Lower leg skin (tissue), 4 donors: Measurements from ENCODE around the gene RAD51B. TPM values are rescaled to one million over a fixed set of nuclear protein-coding genes. Genes with fewer than 3 reads are reported as not detected.

Source experiments
- DNase-seq, 2 donors: peaks; one replicate each; pipeline ENCODE4 v3.0.0-alpha.2; 2019; ENCODE audit warnings: low spot score in 2 of 2
- H3K4me3 ChIP-seq: fragments of 200-600 bp; sonication (generic); 2 replicates; pipeline ENCODE4 v1.5.1; 2017; ENCODE audit warnings: mild to moderate bottlenecking, low read depth; ENCODE audit not compliant: poor library complexity, severe bottlenecking
- POLR2A ChIP-seq, 2 donors: fragments of 450-650 bp; IDR thresholded peaks; one replicate each; pipeline ENCODE4 v1.6.1; 2016 to 2017; ENCODE audit warnings: antibody characterized with exemption in 2 of 2, mild to moderate bottlenecking in 1 of 2, moderate library complexity in 1 of 2
- WGBS, 2 donors: methylation state at CpG; one replicate each; pipeline ENCODE4 v1.1.5; 2018; 5-methylcytosine and 5-hydroxymethylcytosine counted together
- intact Hi-C: fragments of 100-400 bp; cut with DNase I; formaldehyde crosslinking; loops from one replicate; pipeline ENCODE4 v1.15.0; 2023; ENCODE audit warnings: low total_unique reads
- total RNA-seq, 4 donors: library from RNA; depleted of rRNA; stranded (reverse); fragments of >200 nt; gene quantifications; one replicate each; pipeline ENCODE4 v1.1.0, GENCODE V29; 2016
- TF ChIP-seq, protein P1 (sequence below), 3 donors: fragments of 450-650 bp; IDR thresholded peaks; one replicate each; pipeline ENCODE4 v1.5.1; 2016; ENCODE audit warnings: antibody characterized with exemption in 3 of 3, mild to moderate bottlenecking in 3 of 3, moderate library complexity in 2 of 3

The RAD51B gene
- total RNA-seq, 4 donors from 2014 or later = 6.1 to 27.2 (median 13.6) TPM

DNA sequence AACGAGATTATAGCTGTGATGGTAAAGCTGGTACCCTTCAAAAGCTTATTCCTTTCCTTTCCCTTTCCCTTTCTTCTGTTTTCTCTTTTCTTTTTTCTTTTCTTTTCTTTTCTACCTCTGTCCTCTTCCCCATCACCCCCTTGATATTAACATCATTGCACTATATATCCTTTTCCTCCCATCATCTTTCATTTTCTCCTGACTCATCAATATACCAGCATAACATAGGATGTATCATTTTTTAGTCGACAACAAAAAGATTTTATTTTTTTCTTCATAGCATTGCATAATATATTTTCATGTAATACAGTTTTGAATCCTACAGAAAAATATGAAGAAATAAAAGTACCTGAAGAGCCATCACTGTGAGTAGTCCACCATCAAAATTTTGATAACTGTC, 230.6 kb downstream of the RAD51B start:
- H3K4me3 ChIP-seq = no peak overlapping the region
- no peak for TF ChIP-seq POLR2A (IDR thresholded peaks at IDR 0.05)
- TF ChIP-seq, protein P1, sequence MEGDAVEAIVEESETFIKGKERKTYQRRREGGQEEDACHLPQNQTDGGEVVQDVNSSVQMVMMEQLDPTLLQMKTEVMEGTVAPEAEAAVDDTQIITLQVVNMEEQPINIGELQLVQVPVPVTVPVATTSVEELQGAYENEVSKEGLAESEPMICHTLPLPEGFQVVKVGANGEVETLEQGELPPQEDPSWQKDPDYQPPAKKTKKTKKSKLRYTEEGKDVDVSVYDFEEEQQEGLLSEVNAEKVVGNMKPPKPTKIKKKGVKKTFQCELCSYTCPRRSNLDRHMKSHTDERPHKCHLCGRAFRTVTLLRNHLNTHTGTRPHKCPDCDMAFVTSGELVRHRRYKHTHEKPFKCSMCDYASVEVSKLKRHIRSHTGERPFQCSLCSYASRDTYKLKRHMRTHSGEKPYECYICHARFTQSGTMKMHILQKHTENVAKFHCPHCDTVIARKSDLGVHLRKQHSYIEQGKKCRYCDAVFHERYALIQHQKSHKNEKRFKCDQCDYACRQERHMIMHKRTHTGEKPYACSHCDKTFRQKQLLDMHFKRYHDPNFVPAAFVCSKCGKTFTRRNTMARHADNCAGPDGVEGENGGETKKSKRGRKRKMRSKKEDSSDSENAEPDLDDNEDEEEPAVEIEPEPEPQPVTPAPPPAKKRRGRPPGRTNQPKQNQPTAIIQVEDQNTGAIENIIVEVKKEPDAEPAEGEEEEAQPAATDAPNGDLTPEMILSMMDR (IDR thresholded peaks at IDR 0.05) = no peak
- no peak for DNase-seq
- intact Hi-C loops = no loop called here
- 94 to 97% methylated on average over 2 of the region's 2 CpGs for WGBS, 2 donors

DNA sequence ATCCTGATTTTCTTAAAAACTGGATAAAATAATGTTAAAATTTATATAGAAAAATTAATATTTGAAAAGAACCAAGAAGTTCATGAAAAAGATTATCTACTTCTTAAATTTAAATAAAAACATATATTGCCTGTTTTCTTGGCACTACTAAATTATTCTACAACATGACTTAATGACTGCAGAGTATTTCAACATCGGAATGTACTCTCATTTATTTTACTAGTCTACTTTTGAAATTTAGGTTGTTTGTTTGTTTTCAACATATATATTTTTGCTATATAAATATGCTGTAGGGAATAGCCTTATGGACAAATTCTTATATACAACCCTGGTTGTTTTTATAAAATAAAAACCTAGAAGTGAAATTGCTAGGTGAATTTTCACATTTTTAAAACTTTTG, 231.6 kb downstream of the RAD51B start:
- H3K4me3 ChIP-seq = no peak overlapping the region
- intact Hi-C loops = no loop called here
- DNase-seq = no peak
- 70 to 94% methylated on average over 1 of the region's 1 CpG for WGBS, 2 donors
- no peak for TF ChIP-seq POLR2A (IDR thresholded peaks at IDR 0.05)
- TF ChIP-seq, protein P1 (IDR thresholded peaks at IDR 0.05) = no peak

DNA sequence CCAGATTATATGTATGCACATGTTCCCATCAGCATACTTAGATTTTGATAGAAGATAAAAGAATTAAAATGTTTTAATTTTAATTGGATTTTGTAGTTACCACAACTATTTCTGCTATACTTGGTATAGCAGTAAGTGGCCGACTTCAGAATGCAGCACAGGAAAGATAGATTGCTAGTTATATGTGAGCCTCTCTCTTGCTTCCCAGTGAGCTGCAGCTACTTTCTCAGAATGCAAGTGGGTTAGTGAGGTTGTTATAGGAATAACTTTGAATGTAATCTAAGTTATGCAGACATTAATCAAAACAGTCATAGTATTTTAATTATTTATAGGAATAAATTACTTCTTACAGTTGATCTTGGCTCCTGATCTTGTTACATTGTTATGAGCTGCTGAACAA, 240.6 kb downstream of the RAD51B start:
- intact Hi-C loops = no loop called here
- TF ChIP-seq, protein P1 (IDR thresholded peaks at IDR 0.05) = no peak
- TF ChIP-seq POLR2A (IDR thresholded peaks at IDR 0.05) = no peak
- 23 to 45% methylated on average over 1 of the region's 1 CpG for WGBS, 2 donors
- no peak overlapping the region for H3K4me3 ChIP-seq
- DNase-seq = no peak

- no peak for TF ChIP-seq POLR2A (IDR thresholded peaks at IDR 0.05)
- TF ChIP-seq, protein P1 (IDR thresholded peaks at IDR 0.05) = no peak
- intact Hi-C loops = no loop called here
- no peak overlapping the region for H3K4me3 ChIP-seq
- DNase-seq = no peak
- 93 to 95% methylated on average over 2 of the region's 2 CpGs for WGBS, 2 donors
These were observed 243.1 kb downstream of the RAD51B start for GRCh38 chr14:68062651-68063050.

DNA sequence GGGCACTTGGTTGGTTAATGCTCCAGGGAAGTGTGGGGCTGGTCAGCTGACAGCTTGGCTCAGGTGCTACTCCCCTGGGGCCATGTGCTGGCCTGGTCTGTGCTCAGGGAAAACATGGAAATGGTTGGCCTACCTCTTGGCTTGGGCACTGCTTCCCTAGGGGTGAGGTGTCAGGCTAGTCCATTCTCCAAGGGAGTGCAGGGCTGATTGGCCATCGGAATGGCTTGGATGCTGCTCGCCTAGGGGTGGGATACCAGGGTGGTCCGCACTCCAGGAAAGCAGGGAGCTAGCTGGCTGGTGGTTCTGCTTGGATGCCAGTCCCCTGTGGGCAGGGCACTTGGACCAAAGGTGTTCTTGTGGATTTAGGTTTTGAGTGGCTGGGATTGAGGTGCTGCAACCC, 245.7 kb downstream of the RAD51B start:
- TF ChIP-seq, protein P1 (IDR thresholded peaks at IDR 0.05) = no peak
- TF ChIP-seq POLR2A (IDR thresholded peaks at IDR 0.05) = no peak
- DNase-seq = no peak
- 85 to 91% methylated on average over 2 to 3 of the region's 3 CpGs for WGBS, 2 donors
- intact Hi-C loops = no loop called here
- H3K4me3 ChIP-seq = no peak overlapping the region

GRCh38 chr14:68074765-68075381, 255.3 kb downstream of the RAD51B start:
- TF ChIP-seq, protein P1 (IDR thresholded peaks at IDR 0.05) = no peak
- TF ChIP-seq POLR2A (IDR thresholded peaks at IDR 0.05) = no peak
- intact Hi-C loops = loop anchor here (1.0 kb wide), 1 partner anchor 28 kb away; no protein-coding TSS in a partner anchor
- H3K4me3 ChIP-seq = no peak overlapping the region
- 51 to 72% methylated on average over 3 of the region's 3 CpGs for WGBS, 2 donors
- DNase-seq = no peak
